Esophagus muscularis mucosa (tissue), 3 donors: Measurements from ENCODE around the gene EYA2.

Experiments
- CTCF ChIP-seq, 3 experiments: fragments of 200-600 bp in 2 of 3; fragments of 450-650 bp in 1 of 3; sonication (generic) in 2 of 3; IDR thresholded peaks; one replicate each; pipeline ENCODE4 v1.5.1; 2017 to 2019; ENCODE audit warnings: antibody characterized with exemption in 3 of 3, mild to moderate bottlenecking in 2 of 3, moderate library complexity in 1 of 3
- POLR2A ChIP-seq: fragments of 450-650 bp; IDR thresholded peaks from one replicate; pipeline ENCODE4 v1.6.1; 2017; ENCODE audit warnings: antibody characterized with exemption, moderate library complexity, mild to moderate bottlenecking, low read depth
- POLR2AphosphoS5 ChIP-seq, 2 donors: sonication (generic); formaldehyde crosslinking; IDR thresholded peaks; one replicate each; pipeline ENCODE4 v1.6.1; 2017; ENCODE audit warnings: antibody characterized with exemption in 2 of 2

GRCh38 chr20:47048054-47048453 is 153.4 kb downstream of the EYA2 start:
- TF ChIP-seq CTCF (IDR thresholded peaks at IDR 0.05) (no peak), POLR2A (no peak), POLR2AphosphoS5 (IDR thresholded peaks at IDR 0.05) (no peak)
